HUES6 (cell line): ENCODE results near the gene DR1.
A peak's percentile ranks its signal among the peaks of the same experiment; 100 is the strongest.

ENCODE experiments used
- H3K27ac ChIP-seq: 2 replicates; pipeline ENCODE4 v1.7.0; 2013; ENCODE audit warnings: low read depth, mild to moderate bottlenecking, low read length, inconsistent platforms
- H3K27me3 ChIP-seq: 2 replicates; pipeline ENCODE4 v1.6.1; 2013; ENCODE audit warnings: low read length; ENCODE audit not compliant: control insufficient read depth, insufficient read depth
- H3K36me3 ChIP-seq: 2 replicates; pipeline ENCODE4 v1.6.1; 2013; ENCODE audit warnings: low read length; ENCODE audit not compliant: control insufficient read depth, insufficient read depth
- H3K4me1 ChIP-seq: 2 replicates; pipeline ENCODE4 v1.6.1; 2013; ENCODE audit warnings: low read length; ENCODE audit not compliant: control insufficient read depth, insufficient read depth
- H3K4me3 ChIP-seq: 2 replicates; pipeline ENCODE4 v1.5.1; 2013; ENCODE audit warnings: low read depth, low read length
- H3K9ac ChIP-seq: one replicate; pipeline ENCODE4 v1.6.1; 2013; ENCODE audit warnings: mild to moderate bottlenecking, low read length
- H3K9me3 ChIP-seq: 2 replicates; pipeline ENCODE4 v1.6.1; 2013; ENCODE audit warnings: low read depth, low read length; ENCODE audit not compliant: control insufficient read depth, insufficient read depth

The DR1 gene

GRCh38 chr1:93345633-93346420 lies at the start of gene DR1:
TSS of gene DR1 (plus strand) at chr1:93345907. CDS start at chr1:93346646, 739 bp downstream.
- Histone ChIP-seq H3K27me3 (no peaks in the 10 kb centered on the region), H3K9ac (peak within 1 kb of the TSS; percentile 97), H3K9me3 (no peaks in the 10 kb centered on the region), H3K27ac (peak within 1 kb of the TSS; percentile 95), H3K4me3 (peak within 1 kb of the TSS; percentile 93), H3K36me3 (peaks cover 5% of the 10 kb centered on the region; the same call in 1 of the 2 replicates), H3K4me1 (peaks cover 21% of the 10 kb centered on the region)

GRCh38 chr1:93296555-93297154 lies 49.1 kb upstream of the DR1 start:
- no peaks in the 10 kb centered on the region for H3K27me3 ChIP-seq
- no peak overlapping the region for H3K9ac ChIP-seq
- H3K36me3 ChIP-seq: no peaks in the 10 kb centered on the region
- no peak overlapping the region for H3K4me3 ChIP-seq
- peaks cover 19% of the 10 kb centered on the region for H3K4me1 ChIP-seq
- H3K27ac ChIP-seq: no peak overlapping the region
- no peaks in the 10 kb centered on the region for H3K9me3 ChIP-seq

- Histone ChIP-seq H3K9ac (no peak overlapping the region), H3K27ac (no peak overlapping the region; the same call in 1 of the 2 replicates), H3K4me1 (peaks cover 31% of the 10 kb centered on the region)
Measured at GRCh38 chr1:93301131-93301530, 44.6 kb upstream of the DR1 start.

GRCh38 chr1:93302078-93302477 lies 43.6 kb upstream of the DR1 start:
- Histone ChIP-seq H3K4me1 (peaks cover 22% of the 10 kb centered on the region), H3K36me3 (no peaks in the 10 kb centered on the region), H3K9me3 (no peaks in the 10 kb centered on the region), H3K27me3 (no peaks in the 10 kb centered on the region), H3K4me3 (no peak overlapping the region), H3K9ac (no peak overlapping the region), H3K27ac (no peak overlapping the region; the same call in 1 of the 2 replicates)

More at GRCh38 chr1:93301131-93301530, 44.6 kb upstream of the DR1 start:
- no peak overlapping the region for H3K4me3 ChIP-seq
- no peaks in the 10 kb centered on the region for H3K36me3 ChIP-seq
- H3K9me3 ChIP-seq: no peaks in the 10 kb centered on the region
- H3K27me3 ChIP-seq: no peaks in the 10 kb centered on the region

GRCh38 chr1:93304716-93305138 lies 41.0 kb upstream of the DR1 start:
- no peaks in the 10 kb centered on the region for H3K36me3 ChIP-seq
- no peak overlapping the region for H3K27ac ChIP-seq
- H3K27me3 ChIP-seq: no peaks in the 10 kb centered on the region
- H3K4me3 ChIP-seq: no peak overlapping the region
- peaks cover 20% of the 10 kb centered on the region for H3K4me1 ChIP-seq
- no peaks in the 10 kb centered on the region for H3K9me3 ChIP-seq
- H3K9ac ChIP-seq: no peak overlapping the region

- Histone ChIP-seq H3K4me1 (peaks cover 12% of the 10 kb centered on the region), H3K27ac (no peak overlapping the region), H3K4me3 (no peak overlapping the region), H3K36me3 (no peaks in the 10 kb centered on the region), H3K27me3 (no peaks in the 10 kb centered on the region), H3K9ac (no peak overlapping the region), H3K9me3 (no peaks in the 10 kb centered on the region)
Measured at GRCh38 chr1:93306920-93307319, 38.8 kb upstream of the DR1 start.

- Histone ChIP-seq H3K4me3 (no peak overlapping the region), H3K4me1 (no peaks in the 10 kb centered on the region), H3K27me3 (no peaks in the 10 kb centered on the region), H3K9me3 (no peaks in the 10 kb centered on the region), H3K27ac (no peak overlapping the region), H3K36me3 (no peaks in the 10 kb centered on the region), H3K9ac (no peak overlapping the region)
Measured at GRCh38 chr1:93313026-93313425, 32.7 kb upstream of the DR1 start.

GRCh38 chr1:93317207-93317606 lies 28.5 kb upstream of the DR1 start:
- peaks cover 2% of the 10 kb centered on the region; the same call in 1 of the 2 replicates for H3K36me3 ChIP-seq
- no peak overlapping the region for H3K27ac ChIP-seq
- H3K4me3 ChIP-seq: no peak overlapping the region
- H3K9ac ChIP-seq: no peak overlapping the region
- peaks cover 14% of the 10 kb centered on the region for H3K9me3 ChIP-seq
- H3K4me1 ChIP-seq: no peaks in the 10 kb centered on the region
- H3K27me3 ChIP-seq: no peaks in the 10 kb centered on the region

- H3K4me1 ChIP-seq: 0 out of 2 replicates have a peak, but pooled peaks cover under 1% of the 10 kb centered on the region
- no peaks in the 10 kb centered on the region for H3K27me3 ChIP-seq
- peaks cover 2% of the 10 kb centered on the region; the same call in 1 of the 2 replicates for H3K36me3 ChIP-seq
- H3K27ac ChIP-seq: no peak overlapping the region
- no peak overlapping the region for H3K4me3 ChIP-seq
- no peak overlapping the region for H3K9ac ChIP-seq
- peaks cover 14% of the 10 kb centered on the region for H3K9me3 ChIP-seq
Measured at GRCh38 chr1:93317943-93318342, 27.8 kb upstream of the DR1 start.

- Histone ChIP-seq H3K9me3 (peaks cover 14% of the 10 kb centered on the region), H3K27ac (no peak overlapping the region)
Measured at GRCh38 chr1:93321720-93322119, 24.0 kb upstream of the DR1 start.

GRCh38 chr1:93322349-93322748 lies 23.4 kb upstream of the DR1 start:
- Histone ChIP-seq H3K27ac (no peak overlapping the region), H3K36me3 (peaks cover 2% of the 10 kb centered on the region; the same call in 1 of the 2 replicates), H3K9me3 (peaks cover 14% of the 10 kb centered on the region), H3K27me3 (no peaks in the 10 kb centered on the region), H3K4me3 (no peak overlapping the region), H3K9ac (no peak overlapping the region), H3K4me1 (peaks cover 15% of the 10 kb centered on the region)

More at GRCh38 chr1:93321720-93322119, 24.0 kb upstream of the DR1 start:
- H3K27me3 ChIP-seq: no peaks in the 10 kb centered on the region
- peaks cover 2% of the 10 kb centered on the region; the same call in 1 of the 2 replicates for H3K36me3 ChIP-seq
- H3K4me3 ChIP-seq: no peak overlapping the region
- H3K9ac ChIP-seq: no peak overlapping the region
- peaks cover 15% of the 10 kb centered on the region for H3K4me1 ChIP-seq
